Measurements from ENCODE around the gene SNX4.
"Not testable (repeated sequence)": the region's sequence is repeated elsewhere in the genome, so short reads cannot be mapped to it uniquely, and the experiment has no call there.

Gene SNX4

DNA sequence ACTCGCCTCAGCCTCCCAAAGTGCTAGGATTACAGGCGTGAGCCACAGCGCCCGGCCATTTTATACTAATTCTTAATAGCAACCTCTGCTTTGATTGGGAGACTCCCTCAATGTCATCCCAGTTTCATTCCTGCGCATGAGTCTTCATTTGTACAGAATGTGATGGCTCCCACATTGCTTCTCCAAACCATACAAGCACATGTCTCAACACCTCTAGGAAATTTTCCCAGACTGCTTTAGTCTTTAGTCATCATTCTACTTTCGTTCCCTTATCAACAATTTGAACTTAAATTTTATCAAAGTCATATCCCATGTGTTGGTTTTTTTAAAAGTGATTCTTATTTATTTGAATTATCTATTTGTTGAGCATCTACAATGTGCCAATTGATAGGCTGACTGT is 58.1 kb downstream of the SNX4 start:
- DNase-seq, result no peak

DNA sequence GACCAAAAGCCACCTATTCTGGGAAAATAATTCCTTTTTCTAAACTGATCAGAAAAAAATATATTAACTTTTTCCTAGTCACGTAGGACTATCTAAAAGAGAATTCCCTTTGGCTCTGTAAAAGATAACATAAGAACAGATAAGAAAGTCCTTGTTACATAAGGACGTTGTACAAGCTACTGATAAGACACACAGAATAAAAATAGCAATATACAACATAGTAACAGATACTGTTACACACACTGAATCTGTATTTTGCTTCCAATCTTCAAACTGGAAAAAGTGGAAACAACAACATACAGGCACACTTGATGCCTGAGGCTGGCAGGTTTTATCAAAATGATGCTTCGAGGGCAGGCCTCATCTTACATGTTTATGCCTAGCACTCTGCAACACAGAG is 59.8 kb downstream of the SNX4 start:
- DNase-seq, result no peak

- DNase-seq, result no peak
These were observed 76.1 kb downstream of the SNX4 start for GRCh38 chr3:125443923-125444322.

DNA sequence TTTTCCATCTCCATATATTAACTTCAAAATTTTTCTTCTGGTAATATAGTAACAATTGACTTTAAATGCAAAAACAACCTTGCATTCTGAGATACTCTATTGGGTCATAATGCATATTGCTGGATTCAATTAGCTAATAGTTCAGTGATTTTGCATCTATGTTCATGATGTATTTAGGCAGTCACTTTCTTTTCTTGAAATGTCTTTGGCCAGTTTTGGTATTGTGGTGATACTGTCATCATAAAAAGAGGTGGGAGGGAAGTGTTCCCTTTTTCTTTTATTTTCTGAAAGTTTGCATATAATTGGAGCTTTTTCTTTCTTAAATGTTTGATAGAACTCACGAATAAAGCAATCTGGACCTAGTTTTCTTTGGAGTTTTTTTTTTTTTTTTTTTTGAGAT is 77.5 kb downstream of the SNX4 start:
- no peak for DNase-seq

- no peak for DNase-seq
These were observed 79.0 kb downstream of the SNX4 start for GRCh38 chr3:125440970-125441369.

- no peak for DNase-seq
These were observed 79.4 kb downstream of the SNX4 start for GRCh38 chr3:125440559-125440955.

- DNase-seq, result no peak
These were observed 82.2 kb downstream of the SNX4 start for GRCh38 chr3:125437631-125438435.

- no peak for DNase-seq
These were observed 83.1 kb downstream of the SNX4 start for GRCh38 chr3:125436921-125437320.

DNA sequence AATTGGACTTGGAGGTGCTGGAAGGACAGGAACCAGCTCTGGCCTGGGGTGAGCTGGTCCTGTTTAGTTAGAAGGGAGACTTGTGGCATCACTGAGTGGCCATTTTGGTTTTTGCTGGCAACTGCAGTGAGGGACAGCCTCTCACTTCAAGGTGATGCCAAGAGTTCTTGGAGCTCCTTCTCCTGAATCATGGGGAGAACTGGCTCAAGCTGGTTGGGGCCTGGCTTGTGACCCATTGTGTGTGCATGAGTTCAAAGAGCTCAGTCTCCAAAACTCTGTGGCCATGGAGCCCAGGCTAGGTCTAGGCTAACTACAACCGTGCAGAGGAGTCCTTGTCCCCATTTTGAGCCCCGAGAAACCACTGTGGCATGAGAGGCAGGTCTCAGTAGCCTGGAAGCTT is 84.8 kb downstream of the SNX4 start:
- no peak for DNase-seq

DNA sequence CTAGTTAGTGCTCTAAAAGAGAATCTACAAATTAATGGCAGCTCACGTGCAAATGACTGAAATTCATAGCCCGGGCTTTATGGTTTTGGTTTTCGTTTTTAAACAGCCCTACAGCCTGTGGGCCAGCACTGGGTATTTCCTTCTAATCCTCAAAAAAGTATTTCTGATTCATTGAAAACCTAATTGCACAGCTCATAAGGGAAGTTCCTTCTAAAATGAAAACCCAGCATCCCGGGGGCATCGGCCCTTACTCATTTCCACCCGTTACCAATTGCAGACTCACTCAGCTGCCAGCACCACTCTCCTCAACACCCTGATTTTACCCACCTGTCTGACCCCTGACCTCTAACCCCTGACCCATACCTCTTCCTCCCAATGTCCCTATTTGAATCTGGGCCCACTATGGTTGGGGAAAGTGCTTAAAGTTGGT is 85.4 kb downstream of the SNX4 start:
- DNase-seq, result no peak

DNA sequence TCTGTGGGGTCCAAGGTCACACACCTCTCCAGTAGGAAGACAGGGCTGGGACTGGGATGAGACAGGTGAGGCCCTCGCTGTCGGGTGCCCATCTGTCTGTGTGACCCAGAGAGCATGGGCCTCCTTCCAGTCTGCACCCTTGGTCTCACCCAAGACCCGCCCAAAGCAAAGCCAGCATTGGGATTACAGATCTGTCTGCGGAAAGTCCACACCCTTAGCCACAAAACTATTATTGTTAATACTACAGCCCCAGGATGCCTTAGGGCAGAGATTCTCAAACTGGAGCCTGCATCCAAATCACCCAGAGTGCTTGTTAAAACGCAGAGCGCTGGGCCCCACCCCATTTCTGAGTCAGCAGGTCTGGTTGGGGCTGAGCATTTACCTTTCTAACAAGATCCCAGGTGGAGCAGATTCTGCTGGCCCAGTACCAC is 86.4 kb downstream of the SNX4 start:
- no peak for DNase-seq

GRCh38 chr3:125433091-125433534 is 86.9 kb downstream of the SNX4 start:
- no peak for DNase-seq

- no peak for DNase-seq
These were observed 87.9 kb downstream of the SNX4 start for GRCh38 chr3:125431912-125432790.

DNA sequence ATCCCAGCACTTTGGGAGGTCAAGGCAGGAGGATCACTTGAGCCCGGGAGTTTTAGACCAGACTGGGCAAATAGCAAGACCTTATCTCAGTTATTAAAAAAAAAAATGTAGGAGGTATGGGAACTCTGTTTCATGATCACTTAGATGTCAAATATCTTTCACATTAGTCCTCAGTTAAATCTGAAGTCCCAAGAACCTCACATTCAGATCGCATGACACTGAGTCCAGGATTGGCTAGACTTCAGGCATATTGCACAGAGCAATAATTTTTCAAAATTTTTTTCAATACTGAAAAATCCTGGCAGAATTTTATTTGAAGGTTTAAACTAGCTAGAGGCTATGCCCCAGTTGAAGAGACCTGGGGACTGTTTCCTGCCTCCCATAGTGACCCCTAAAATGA is 88.6 kb downstream of the SNX4 start:
- no peak for DNase-seq

GRCh38 chr3:125428216-125428830 is 91.7 kb downstream of the SNX4 start:
- DNase-seq, result no peak

DNA sequence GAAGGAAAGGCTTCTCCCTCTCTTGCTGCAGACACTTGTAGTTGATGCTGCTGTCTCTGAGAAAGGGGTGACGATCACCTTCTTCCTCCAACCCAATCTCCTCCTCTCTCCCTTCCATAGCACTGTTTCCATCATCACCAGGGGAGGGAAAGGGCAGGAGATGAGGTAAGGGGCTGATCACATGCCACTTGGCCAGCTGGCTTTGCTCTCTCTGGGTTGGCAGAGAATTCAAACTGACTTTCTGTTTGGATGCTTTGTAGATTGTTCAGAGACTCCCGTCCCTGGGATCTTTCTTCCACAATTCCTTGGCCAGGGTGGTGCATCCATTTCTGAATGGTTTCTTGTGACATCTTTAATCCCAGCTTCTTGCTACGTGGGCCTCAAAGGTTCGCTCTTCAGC is 101.7 kb downstream of the SNX4 start:
- no peak for DNase-seq

GRCh38 chr3:125416235-125416634 is 103.8 kb downstream of the SNX4 start:
- no peak for DNase-seq

- DNase-seq, result no peak
These were observed 105.3 kb downstream of the SNX4 start for GRCh38 chr3:125414669-125415068.

DNA sequence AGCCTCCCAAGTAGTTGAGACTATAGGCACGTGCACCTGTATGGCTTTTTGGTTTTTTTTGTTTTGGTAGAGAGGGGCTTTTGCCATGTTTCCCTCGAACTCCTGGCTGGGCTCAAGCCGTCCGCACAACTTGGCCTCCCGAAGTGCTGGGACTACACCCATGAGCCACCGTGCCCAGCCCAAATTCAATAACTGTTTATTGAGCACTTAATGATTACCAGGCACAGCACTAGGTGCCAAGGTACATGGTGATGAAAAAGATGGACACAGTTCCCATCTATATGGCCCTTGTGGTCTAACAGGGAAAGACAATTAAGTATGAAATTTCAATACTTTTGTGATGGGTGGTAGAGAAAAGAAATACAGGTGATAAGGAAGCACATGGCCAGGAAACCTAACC is 109.1 kb downstream of the SNX4 start:
- no peak for DNase-seq

GRCh38 chr3:125406070-125406469 is 113.9 kb downstream of the SNX4 start:
- no peak for DNase-seq

GRCh38 chr3:125405515-125405914 is 114.5 kb downstream of the SNX4 start:
- not testable (repeated sequence) for DNase-seq

DNA sequence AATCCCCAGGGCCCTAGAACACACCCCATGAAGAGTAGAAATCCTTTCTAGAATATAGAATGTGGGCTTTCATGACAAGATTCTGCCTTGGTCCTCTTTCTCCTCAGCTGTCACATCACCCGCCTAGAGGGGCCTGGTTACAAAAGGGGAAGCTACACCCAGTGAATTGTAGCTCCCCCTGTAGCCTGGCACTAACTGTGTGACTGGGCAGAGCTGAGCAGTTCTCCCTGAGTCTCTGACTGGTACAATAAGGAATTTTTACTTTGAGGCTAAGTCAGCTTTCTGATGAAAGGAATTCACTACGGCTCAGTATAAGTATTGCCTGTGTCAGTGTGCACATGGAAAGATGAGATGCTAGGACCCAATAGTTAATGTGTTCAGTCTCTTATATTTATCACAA is 116.2 kb downstream of the SNX4 start:
- peak in 1 of 2 donors; percentile 1 for DNase-seq

DNA sequence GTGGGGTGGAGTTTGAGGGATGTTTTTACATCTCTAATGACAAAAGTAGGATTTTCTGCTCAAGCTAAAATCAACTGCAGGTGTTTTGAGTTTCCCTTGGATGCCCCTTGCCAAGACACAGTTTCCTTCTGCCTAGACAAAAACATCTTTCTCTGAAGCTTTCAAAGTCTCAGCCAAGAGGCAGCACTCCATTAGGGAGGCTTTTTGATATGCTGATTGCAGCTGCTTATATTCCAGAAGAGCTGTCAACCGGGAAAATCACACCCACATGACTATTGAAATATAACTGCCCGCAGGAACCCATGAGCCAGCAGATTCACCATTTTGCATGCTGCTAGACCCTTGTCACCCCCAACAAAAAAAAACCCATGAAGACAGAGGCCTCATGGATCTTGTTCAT is 117.4 kb downstream of the SNX4 start:
- DNase-seq, result no peak

GRCh38 chr3:125401402-125401801 is 118.6 kb downstream of the SNX4 start:
- DNase-seq, result no peak

Measured in bone marrow (tissue), 2 donors.